GM18520 (cell line): ENCODE measurements around the gene PKHD1.
"Not testable (repeated sequence)": the region's sequence is repeated elsewhere in the genome, so short reads cannot be mapped to it uniquely, and the experiment has no call there.

Experiments
- ATAC-seq: cut with Tn5 transposase; IDR thresholded peaks from one replicate; pipeline ENCODE4 v1.9.1; 2021; ENCODE audit not compliant: unreplicated experiment

Gene PKHD1

DNA sequence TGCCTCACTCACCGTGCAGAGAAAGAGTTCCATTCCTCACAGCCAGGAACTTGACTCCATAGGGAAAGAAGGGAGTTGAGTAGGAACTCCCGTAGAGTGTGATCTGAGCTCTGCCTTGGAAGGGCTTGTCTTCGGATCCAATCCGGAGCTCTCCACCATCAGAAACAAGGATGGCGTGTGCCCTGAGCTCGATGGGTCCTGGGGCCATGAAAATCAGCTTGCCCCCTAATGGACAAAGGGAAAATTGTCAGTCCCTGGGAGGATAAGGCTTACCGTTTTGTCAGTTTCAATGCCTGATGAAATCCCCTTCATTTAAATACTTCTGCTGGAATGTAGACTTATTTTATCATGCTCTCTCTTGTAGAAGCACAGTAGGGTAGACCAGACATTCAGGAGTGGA, 153.3 kb downstream of the PKHD1 start:
- ATAC-seq = no peak

GRCh38 chr6:51932956-51933355, 154.5 kb downstream of the PKHD1 start:
- no peak for ATAC-seq

- ATAC-seq = no peak
Observed at GRCh38 chr6:51930602-51931001, 156.8 kb downstream of the PKHD1 start.

DNA sequence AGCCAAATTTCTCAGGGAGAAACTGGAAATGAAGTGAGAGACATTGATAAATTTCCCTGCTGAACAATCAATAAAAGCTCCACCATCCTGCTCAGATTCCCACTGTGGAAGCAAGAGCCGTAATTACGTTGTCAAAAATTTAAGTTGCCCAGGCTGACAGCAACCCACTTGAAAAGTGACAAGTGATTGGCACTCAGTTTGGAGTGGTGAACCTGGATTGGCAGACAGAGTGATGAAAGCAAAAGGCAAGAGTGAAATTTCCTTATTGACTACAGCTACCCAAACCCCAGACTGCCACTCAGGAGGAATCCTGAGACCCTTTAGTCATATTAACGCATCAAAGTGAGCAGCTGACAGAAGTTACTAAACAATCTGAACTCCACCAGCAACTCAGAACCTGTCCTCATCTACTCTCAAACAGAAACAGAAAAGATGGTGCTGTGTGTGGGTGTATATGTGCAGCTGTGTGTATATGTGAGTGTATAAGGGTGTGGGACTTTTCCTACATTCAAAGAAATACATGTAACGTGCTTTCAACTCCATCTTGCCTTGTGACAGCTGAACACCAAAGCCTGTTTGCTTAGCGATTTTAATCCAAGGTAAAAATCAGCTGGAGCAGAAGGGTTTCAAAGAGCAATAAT, 157.4 kb downstream of the PKHD1 start:
- no peak for ATAC-seq

- ATAC-seq = peak; percentile 83
Observed at GRCh38 chr6:51928320-51928719, 159.1 kb downstream of the PKHD1 start.

- no peak for ATAC-seq
Observed at GRCh38 chr6:51927450-51927849, 160.0 kb downstream of the PKHD1 start.

DNA sequence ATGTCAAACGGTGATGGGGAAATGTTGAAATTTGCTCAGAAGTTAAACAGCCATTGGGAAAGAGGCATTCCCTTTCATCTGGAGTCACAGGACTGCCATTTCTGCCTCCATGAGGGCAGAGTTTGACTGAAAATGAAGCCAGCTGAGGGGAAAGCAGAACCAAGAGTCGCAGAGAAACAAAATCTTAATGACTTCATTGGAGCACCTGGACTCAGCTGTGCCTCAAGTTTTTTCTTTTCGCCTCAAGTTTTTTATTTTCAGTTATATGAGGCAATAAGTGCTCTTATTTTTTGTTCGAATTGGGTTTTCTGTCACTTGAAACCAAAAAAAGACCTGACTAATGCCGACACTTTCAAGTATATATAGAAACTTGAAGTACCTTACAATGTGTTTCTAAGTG, 161.3 kb downstream of the PKHD1 start:
- no peak for ATAC-seq

DNA sequence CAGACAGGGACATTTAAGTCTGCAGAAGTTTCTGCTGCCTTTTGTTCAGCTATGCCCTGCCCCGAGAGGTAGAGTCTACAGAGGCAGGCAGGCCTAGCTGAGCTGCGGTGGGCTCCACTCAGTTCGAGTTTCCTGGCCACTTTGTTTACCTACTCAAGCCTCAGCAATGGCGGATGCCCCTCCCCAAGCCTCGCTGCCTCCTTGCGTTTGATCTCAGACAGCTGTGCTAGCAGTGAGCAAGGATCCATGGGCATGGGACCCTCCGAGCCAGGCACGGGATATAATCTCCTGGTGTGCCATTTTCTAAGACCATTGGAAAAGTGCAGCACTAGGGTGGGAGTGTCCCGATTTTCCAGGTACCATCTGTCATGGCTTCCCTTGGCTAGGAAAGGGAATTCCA, 164.9 kb downstream of the PKHD1 start:
- ATAC-seq = not testable (repeated sequence)

DNA sequence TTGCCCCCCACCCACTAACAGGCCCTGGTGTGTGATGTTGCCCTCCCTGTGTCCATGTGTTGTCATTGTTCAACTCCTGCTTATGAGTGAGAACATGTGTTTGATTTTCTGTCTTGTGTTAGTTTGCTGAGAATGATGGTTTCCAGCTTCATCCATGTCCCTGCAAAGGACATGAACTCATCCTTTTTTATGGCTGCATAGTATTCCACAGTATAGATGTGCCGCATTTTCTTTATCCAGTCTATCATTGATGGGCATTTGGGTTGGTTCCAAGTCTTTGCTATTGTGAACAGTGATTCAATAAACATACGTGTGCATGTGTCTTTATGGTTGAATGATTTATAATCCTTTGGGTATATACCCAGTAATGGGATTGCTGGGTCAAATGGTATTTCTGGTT, 169.1 kb downstream of the PKHD1 start:
- not testable (repeated sequence) for ATAC-seq

- ATAC-seq = no peak
Observed at GRCh38 chr6:51915098-51915497, 172.3 kb downstream of the PKHD1 start.

- no peak for ATAC-seq
Observed at GRCh38 chr6:51913265-51913664, 174.1 kb downstream of the PKHD1 start.

DNA sequence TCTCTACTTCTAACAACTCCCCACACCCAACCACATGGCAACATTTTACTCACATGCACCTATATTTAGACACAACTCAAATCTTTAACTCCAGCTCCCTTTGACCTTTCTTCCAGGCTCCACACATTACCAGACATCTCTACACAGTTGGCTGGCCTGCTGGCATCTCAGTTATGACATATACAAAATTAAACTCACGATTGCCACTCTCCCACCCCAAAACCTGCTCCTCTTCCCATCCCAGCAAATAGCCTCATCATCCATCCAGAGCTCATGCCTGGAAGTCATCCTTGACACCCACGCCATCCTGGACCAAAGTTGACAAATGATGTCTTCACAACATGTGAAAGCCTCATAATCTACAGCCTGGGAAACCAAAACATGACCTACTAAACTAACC, 176.6 kb downstream of the PKHD1 start:
- no peak for ATAC-seq

GRCh38 chr6:51908243-51908642, 179.2 kb downstream of the PKHD1 start:
- no peak for ATAC-seq

DNA sequence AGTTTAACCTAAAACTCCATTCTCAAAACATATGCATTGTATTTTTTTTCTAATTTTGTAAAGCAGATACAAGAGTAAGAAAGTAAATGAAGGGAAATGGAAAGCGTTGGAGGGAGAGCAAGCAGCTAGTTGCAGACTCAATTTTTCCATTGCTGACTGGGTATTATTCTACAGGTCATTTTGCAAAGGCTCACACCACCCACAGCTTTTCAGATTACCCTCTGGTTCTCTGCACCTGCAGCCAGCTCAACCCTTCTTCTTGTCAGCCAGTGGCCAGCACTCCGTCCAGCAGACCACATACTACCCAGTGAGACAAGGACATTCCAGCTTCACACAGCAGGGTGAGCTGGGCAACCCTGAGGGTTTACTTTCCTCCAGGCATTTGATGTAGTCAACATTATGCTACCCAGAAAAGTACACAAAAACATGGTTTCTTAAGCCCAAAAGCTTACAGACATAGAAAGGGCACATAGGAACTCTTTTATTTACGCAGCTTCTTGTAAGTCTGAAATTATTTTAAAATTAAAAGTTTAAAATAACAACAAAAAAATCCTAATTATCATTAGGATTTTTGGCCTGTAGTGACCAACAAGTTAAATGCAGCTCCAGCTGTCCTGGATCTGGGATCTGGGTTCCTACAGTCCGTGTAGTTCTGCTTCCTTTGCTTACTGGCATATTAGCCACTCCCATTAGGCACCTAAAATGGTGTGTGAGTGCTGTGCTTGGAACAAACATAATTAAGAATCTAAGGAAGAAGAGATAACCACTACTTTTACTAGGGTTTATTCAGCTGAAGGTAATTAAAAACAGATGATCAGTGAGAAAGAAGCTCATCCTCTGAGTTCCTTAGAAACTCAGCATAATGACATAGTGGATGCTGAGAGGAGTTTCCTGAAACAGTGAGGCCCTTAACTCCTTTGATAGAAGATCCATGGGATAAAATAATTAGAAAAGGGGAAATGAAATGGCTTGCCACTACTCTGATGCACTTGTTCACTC, 185.3 kb downstream of the PKHD1 start:
- ATAC-seq = no peak

- no peak for ATAC-seq
Observed at GRCh38 chr6:51893366-51893765, 194.0 kb downstream of the PKHD1 start.

- no peak for ATAC-seq
Observed at GRCh38 chr6:51892750-51893149, 194.7 kb downstream of the PKHD1 start.

DNA sequence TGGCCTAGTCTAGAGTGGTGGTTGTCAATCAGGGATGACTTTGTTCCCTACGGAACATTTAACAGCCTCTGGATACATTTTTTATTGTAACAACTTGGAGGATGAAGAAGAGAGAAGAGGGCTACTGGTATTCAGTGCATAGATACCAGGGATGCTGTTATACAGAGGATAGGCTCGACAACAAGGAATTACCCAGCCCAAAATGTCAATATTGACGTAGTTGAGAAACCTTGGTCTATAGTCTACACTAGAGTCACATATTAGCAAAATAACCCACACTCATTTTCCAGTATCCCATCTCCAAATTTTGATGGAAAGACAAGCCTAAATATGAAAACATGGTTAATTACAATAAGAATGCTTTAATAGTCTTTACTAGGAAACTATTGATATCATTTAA, 195.1 kb downstream of the PKHD1 start:
- ATAC-seq = no peak

- no peak for ATAC-seq
Observed at GRCh38 chr6:51891784-51892183, 195.6 kb downstream of the PKHD1 start.

DNA sequence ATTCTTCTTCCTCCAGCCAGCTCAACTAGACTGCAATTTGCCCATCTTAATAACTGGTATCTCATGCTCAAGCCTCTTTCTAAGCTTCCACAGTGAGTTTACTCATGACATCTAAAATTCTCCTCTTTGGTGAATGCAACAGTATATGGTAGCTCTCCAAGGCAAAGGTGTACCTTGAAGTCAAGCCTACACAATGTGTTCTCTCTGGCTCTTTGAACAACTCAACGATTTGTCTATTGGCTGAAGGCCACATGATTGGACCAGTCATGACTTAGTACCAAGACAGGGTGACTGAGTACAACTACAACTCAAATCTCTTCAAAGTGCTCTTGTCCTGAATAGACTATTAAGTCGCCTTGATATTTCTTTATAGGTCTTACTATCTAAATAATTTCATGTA, 199.6 kb downstream of the PKHD1 start:
- ATAC-seq = no peak

GRCh38 chr6:51885957-51886356, 201.5 kb downstream of the PKHD1 start:
- ATAC-seq = no peak

DNA sequence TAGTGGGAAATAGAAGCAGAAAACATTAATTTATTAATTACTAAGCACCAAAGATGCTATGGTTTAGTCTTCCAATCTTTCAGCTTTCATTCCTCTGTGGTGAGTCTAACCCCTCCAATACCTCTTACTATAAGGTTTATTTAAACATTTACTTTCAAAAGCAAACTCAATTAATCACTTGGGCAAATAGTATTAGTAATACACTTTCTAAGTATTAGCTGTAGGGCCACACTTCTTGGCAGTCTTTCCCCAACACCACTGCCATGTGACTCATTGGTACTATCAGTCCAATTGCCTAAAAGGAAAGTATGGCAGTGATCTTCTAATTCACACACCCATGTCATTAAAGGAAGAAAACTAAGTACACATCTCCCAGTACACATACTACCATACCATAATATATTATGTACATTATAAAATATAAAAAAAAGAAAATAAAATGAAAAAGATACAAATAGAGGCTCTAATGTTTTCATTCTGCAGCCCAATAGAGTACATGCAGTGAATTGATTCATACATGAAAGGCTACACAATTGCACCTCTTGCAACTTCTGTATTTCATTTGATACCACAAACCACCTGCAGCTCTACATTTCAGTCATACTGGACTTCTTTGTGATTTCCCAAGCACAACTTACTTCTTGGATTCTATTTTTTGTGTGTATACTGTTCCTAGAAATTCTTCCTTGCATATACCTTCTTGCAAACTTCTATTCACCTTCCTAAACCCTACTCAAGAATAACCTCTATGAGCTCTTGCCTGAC, 218.6 kb downstream of the PKHD1 start:
- no peak for ATAC-seq

GRCh38 chr6:51866867-51867266, 220.5 kb downstream of the PKHD1 start:
- no peak for ATAC-seq
